Fibroblast of skin of right biceps (primary cell): ENCODE data around the gene LANCL1.

Source experiments
- DNase-seq: peaks from one replicate; pipeline ENCODE4 v3.0.0-alpha.2; 2013

Gene LANCL1, protein sequence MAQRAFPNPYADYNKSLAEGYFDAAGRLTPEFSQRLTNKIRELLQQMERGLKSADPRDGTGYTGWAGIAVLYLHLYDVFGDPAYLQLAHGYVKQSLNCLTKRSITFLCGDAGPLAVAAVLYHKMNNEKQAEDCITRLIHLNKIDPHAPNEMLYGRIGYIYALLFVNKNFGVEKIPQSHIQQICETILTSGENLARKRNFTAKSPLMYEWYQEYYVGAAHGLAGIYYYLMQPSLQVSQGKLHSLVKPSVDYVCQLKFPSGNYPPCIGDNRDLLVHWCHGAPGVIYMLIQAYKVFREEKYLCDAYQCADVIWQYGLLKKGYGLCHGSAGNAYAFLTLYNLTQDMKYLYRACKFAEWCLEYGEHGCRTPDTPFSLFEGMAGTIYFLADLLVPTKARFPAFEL

DNA sequence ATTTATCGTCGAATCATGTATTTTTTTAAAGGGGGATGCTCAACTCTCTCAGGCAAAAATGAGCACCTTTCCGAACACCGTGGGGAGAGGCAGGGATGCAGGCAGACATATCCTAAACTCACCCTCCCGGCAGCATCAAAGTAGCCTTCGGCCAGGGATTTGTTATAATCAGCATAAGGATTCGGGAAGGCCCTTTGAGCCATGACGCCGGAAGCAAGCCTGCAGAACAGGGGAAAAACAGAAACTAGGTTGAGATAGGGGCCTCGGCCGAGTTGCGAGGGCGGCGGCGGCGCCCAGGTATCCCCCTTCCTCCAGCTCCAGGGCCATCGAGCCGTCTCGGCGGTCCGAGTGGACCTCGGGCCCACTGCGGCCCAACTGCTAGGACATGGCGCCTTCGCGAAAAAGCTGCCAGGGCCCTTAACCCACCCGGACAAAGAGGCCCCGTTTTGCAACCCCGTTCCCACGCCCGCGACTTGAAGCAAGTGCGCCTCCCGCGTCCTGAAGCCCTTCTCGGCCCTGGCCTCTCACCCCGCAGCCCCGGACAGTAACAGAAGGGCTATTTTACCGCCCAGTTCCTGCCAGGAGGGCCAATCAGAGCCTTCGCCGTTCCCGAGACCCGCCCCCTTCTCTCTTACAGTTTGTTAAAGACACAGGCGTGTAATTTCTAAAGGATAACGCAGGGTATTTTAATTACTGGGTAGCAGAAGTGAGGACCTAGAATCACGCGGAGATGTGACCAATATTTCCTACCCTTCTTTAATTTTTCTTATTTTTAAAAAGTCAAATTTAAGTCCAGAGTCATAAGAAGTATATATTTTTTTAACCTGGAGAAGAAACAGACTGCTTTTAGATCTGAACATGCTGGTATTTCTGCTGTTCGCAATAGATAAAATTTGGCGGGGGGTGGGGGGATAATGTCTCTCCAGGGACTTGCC is at the start of gene LANCL1:
LANCL1 (minus strand) TSS at position 566 of the 935 bp plus-strand sequence; CDS start at position 203, 363 bp downstream.
- peak; percentile 84 for DNase-seq

DNA sequence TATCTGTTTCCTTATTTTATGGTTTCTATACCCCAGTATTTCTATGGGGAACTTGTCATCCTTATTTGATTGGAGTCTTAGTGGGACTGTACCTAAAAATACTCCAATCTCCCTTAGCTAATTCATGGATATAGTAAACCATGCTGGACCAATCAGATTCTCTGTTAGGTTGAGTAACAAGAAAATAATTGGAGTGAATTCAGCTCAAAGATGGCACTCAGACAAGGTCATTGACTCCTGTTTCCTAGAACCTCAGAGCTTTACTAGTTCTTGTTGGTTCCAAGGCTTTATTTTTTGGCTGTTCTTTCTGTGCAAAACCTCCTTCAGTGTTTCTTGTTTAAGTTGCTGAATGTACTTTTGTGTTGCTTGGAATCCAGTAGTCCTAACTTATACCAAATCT is 48.0 kb upstream of the LANCL1 start:
- no peak for DNase-seq

DNA sequence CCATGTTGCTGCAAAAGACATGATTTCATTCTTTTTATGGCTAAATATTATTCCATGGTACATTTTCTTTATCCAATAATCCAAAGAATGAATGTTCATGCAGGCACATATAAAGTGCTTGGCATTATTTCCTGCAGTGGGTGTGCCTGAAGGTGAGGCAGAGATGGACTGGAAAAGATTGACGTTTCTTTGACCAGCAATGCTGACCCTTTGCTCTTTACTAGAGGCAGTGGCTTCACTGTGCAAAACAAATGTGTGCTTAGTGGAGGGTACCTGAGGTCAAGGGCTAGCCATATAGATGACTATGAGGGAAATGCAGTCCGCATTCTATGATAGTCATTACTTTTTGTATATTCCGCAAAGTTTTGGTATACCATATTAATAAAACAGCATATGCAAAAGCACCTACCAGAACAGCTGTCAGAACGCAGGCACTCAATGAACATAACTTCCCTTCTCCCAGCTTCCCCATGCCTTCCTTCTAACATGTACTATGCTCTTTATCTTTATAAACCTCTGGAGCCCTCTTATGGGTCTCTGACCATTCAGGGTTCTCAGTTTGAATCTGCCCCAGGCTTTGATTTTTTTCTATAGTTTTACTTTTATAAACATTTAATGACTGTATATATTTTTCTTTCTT is 47.2 kb upstream of the LANCL1 start:
- no peak for DNase-seq

DNA sequence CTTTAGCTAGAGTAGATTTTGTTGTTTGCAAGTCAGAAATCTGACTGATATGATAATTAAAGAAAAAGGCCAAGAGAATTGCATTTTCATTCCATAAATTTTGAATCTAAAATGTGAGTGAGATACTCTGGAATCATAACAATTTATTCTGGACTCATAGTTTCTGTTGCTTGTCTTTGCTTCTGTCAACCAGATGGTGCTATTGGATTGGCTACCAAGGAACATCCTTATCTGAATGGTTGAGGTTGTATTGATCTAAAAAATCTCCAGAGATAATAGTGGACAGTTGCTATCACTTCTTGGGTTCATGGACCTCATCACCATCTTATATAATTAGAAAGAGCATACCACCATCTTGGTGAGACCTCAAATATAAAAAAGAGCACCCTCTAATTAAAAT is 45.8 kb upstream of the LANCL1 start:
- DNase-seq = no peak

DNA sequence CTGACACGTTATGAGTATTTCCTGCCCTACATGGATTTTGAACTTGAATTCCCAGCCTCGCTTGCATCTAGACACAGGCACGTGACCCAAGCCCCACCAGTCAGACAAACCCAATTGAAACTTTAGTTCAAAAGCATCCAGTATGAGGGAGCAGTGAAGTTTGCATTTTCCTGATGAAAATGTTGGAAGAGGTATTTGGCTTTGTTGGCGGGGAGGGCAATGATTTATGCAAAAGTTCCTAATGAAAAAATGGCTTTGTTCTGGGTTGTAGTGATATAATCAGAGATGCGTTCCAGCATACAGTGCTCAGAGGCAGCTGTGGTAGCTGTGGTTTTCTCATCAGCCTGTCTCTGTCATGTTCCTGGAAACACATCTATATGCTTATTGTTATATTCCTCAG is 43.0 kb upstream of the LANCL1 start:
- no peak for DNase-seq

DNA sequence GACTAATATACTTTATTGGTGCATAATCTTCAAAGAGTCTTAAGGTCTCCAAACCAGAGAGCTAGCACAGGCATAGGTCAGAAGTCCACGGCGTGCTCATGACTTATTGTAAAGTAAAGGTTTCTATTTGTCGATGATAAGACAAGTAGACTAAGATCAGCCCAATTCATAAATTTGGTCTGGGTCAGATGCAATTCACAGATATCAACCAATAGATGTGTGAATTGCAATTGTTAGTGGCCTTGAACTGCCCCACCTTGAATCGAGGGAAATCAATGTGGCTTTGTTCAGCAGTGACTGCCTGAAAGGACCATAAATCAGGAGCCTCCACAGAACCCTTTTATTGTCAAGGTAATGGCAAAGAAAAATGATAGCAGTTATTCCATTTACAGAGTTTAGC is 40.7 kb upstream of the LANCL1 start:
- DNase-seq = no peak

DNA sequence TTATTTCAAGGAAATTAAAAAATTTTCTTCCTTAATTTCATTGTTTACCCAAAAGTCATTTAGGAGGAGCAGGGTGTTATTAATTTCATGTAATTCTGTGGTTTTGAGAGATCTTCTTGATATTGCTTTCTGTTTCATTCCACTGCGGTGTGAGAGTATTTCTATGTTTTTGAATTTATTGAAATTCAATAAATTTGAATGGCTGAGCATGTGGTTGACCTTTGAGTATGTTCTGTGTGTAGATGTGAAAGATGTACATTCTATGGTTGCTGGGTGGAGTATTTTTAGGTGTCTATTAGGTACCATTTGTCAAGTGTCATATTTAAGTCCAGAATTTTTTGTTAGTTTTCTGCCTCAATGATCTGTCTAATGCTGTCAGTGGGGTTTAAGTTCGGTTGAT is 39.4 kb upstream of the LANCL1 start:
- DNase-seq = no peak

DNA sequence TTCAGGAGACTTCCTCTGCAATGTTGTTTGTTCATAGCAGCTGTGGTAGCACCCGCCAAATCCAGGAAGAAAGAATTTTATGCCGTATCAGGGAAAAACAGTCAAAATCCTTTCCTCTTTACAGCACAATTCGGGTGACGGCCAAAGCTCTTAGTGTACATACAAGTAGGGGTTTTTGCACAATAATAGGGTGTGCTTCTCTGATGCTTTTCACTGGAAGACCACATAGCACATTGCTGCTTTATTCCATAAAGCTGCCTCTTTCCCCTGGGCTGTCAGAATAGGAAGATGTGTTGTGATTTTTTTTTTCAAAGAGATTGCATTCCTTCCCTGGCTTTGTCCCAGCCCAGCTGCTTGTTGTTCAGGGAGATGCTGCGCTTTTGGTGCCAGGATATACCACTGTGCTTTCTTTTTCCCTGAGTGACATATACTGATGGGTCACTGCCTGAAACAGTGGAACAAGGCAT is 27.2 kb upstream of the LANCL1 start:
- no peak for DNase-seq

DNA sequence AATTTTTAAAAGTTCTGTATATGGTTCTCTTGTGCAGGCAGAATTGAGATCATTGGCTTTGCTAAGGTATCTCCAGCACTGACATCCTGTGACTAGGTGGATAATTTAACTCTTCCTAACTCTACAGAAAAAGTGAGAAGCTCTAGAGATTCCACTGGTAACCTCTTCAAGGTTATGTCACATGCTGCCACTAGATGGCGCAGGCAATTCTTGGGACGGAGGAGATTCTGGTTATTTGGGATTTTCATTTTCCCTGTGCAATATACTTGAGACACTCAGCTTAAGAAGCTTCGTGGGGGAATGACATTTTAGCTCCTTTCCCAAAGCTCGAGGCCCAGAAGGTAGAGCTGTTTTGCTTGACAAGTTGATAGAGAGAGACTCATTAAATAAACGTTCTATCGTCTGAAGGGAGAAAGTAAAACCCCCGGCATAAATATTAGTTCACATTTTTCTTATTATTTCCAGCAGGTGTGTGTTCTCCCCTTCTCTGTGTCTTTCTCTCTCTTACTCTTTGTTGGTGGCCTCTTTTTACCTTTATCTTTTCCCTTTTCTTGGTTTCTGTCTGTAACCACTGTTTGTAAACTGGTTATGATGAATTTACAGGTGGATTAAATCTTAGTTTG is 26.6 kb upstream of the LANCL1 start:
- DNase-seq = peak; percentile 32

DNA sequence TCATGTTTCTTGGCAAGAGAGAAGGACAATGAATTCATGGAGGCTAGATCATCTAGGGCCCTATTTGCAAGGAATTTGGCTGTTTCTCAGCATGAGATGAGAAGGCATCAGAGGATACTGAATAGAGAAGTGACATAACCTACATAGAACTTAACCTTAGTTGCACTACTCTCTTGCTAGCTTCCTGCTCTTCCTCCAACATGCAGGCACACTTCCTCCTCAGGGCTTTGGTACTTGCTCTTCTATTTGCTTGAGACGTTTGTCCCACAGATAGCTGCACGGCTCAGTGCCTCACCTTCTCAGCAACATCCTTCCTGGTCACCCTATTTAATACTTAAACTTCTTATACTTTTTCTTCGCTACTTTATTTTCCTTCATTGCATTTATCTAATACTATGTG is 20.0 kb upstream of the LANCL1 start:
- no peak for DNase-seq

DNA sequence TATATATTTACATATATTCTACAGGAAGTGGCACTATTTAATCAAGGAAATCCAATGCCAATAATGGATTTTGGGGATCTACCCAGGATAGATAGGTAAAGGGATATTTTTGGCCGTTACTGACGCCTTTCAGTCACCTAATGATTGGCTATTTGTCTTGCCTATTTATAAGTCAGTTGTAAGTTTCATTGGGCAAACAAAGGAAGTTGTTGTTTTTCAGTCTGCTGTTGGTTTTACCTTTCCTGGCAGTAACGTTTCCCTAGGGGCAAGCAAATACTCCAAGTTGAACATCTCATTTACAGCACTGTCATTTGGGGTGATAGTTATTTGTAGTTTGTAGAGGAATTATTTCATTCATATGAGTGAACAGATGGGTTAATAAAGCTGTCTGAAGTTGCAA is 17.0 kb upstream of the LANCL1 start:
- DNase-seq = no peak

DNA sequence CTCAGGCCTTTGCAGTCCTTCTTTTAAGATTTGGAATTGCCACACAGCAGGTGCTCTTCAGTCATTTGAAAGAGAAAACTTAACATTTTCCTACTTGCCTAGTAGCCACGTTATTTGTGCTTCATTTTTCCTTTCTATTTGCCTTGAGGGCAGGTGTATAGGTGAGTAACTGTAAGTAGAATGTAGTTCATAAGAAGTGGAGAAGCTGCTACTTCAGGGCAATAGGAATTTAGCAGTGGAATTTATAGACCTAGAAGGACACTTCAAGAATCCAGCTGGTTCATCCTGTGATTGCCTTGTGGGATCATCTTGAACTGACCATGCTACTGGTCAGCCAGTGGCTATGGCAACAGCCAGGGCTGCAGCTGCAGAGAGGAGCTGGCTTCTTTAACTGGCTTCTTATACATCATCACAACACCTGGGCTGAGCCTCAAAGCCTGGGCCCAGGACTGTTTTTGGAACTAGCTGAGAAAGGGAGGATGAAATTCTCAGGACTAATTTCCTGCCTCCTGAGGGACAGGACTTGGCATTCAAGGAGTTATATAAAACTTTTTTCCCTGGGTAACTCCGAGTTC is 5.1 kb upstream of the LANCL1 start:
- no peak for DNase-seq

DNA sequence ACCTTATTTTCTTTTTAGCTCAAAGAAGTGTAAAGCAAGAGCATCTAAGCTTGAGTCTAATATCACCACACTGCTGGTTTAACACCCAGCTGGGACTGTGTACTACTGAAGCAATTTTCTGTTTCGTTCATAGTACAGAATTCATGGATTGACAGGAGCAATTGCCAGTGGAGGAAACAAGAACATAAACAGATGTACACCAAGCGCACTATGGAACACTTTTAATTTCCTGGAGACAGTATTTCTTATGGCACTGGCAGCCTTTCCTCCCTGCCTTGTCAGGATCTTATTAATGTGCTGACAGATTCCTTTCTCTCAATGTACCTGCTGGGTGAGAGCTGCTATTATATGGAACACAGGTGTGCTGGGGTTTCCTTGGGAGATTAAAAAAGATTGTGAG is 4.2 kb upstream of the LANCL1 start:
- DNase-seq = no peak

DNA sequence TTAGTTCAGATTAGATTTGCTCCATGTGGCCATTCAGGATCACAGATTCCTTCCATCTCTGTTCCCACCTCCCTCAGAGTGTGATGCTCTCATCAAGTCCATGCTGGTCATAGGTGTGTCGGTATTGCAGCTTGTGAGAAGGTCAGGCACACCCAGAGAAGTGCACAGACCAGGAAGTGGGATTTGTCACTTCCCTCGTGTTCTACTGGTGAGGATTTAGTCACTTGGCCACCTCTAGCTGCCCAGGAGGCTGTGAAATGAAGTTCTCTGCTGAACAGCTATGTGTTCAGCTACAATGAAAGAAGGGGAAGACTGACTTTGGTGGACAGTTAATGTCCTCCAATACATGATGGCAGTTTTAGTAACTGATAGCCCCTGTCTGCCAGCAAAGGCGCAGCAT is 3.5 kb upstream of the LANCL1 start:
- no peak for DNase-seq

DNA sequence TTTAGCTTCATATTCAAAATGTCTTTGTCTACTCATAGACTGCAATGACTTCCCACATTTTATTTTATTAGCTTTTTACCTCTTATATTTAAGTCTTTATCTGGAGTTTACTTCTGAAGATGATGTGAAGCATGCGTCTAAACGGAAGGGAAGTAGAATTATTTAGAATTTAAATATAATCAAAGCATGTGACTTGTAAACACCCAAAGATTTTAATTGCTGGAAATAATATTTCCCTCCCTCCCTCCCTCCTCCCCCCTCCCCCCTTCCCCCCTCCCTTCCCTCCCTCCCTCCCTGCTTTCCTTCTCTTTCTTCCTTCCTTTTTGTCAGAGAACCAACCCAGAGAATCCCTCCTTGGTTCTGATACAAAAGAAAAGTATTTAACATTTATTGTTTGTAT is 2.1 kb upstream of the LANCL1 start:
- DNase-seq = no peak

DNA sequence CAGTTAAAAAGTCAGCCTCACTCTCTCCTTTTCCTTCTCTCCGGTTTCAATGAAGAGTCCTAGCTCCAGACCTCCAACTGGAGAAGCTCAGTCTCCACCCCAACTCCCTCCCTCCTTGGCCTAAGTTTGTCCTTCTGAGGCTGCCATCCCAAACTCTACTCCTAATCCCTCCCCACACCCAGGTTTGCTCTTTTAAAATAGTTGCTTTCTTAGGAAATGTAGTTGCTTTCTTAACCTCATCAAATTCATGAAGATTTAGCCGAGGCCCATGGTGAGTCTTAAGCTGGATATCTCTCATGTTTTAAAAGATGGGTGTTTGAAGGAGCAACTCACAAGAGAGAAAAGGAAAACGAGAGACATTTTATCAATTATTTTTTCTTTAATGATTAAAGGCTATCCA is 937 bp upstream of the LANCL1 start:
- DNase-seq = peak; percentile 66

DNA sequence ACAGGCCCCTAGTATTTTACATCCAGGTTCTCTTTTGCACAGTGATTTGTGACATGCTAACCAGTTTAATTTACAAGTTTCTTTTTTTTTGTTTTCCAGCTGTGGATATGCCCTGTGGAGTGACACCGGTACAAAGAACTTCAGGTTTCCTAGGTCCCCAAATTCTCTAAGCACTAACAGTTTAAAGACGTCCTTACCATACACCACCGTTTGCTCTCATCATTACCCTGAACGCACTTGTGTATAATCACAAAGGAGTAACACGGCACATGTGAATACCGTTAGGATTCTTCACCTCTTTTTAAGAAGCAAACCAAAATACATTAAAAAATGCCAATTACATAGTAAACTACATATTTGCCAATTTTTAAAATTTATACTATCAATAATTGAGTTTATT is 853 bp downstream of the LANCL1 start:
- DNase-seq = no peak

DNA sequence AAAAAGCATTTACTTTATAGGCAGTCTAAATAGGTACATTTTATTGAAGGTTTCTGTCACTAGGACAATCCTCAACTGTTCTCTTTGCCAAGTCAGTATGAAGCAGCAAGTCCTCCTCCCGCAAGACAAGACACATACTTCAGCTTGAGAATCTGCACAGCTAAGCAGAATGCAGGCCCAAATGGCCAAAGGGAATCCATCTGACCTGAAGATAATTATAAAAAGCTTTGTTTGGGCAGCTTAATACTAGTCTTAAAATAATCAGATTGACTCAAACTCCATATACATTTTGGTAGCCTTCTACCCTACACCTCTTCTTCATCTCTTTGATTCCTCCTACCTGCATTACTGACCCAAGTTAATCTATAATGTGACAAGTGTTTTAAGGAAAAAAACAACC is 1.8 kb downstream of the LANCL1 start:
- DNase-seq = no peak

DNA sequence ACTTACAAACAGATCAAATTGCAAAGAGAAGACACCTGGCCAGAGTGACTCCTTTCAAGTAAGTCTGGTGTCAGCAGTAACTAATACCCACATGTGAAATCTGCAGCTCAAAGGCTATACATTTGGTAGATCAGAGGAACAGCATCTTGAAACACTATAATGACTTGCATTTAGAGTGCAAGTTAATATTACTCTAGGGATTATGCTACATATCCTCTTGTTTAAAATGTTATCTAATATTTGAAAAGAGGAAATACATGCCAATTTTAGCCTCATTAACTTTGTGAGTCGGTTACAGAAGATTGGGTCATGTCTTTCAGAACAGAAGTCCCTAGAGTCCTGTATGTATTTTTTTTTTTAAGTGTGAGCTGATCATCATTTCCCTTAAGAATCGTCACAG is 15.2 kb downstream of the LANCL1 start:
- DNase-seq = no peak

DNA sequence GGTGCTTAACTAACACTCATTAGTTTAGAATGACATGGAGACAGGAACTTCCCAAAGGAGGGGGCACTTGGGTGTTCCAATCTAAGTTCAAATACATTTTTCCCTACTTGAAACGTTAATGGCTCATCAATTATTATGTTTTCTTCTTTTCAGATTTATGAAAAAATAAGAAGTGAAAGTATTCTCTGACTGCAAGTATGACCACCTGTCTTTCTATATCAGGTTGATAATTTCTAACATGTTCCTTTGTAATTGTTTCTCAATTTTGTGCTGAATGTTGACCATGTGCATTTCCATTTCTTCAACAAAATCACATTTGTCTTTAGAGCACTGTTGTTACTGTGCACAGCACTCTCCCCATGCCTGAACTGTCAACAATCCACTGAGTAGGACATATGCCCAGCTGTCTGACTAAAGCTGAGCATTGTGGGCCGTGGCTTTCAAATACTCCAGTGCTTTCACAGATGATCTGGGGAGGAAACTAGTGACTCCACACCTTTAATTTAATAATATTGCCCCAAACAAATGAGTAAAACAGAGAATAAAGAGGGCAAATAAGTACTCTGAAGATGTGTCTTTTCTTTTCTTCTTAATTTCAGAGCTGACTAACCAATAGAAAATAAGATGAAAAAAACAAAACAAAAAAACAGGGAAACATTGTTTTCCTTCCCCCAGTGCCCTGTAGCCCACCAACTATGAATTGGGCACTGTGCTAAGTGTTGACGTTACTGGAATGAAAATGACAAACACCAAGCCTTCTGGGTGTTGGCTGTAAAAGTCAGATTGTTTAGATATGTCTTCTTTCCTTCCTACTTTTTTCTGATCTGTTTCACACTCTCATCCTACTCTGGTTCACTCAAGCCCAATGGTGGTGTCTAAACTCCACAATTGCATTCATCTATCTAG is 16.0 kb downstream of the LANCL1 start:
- DNase-seq = no peak

DNA sequence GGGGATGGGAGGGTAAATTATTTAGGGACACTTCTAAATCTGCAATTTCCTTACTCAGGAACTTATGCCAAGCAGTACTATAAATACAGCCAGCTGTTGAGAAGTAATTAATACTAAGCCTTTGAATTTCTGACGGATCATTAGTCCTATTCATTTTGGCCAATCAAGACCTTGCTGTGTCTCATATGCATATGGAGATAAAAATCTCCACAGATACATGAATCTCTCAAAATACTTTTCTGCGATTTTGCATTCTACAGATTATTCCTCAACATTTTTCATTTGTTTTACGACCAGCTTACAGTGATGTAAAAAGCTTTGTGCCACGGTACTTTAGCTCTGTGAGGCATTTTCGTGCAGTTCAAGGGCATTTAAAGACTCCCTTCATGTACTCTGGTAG is 16.7 kb downstream of the LANCL1 start:
- no peak for DNase-seq

DNA sequence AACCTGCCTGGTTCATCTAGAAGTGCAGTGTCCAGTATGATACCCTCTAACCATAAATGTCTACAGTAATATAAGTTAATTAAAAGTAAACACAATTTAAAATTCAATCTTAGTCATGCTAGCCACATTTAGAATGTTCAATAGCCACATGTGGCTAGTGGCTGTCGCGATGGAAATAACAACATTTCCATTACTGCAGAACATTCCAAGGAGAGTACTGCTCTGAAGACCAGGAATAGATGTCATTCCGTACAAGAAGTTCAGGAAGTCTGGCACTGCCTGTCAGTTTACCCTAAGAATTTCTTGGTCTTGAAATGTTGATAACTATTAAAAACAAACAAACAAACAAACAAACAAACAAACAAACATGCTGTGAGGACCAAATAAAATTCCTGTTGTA is 17.2 kb downstream of the LANCL1 start:
- DNase-seq = no peak
